Duodenal mucosa (tissue), 2 donors: ENCODE measurements around the gene MC1R.
"Not testable (repeated sequence)": the region's sequence is repeated elsewhere in the genome, so short reads cannot be mapped to it uniquely, and the experiment has no call there.

Source experiments
- H3K27ac ChIP-seq: one replicate; pipeline ENCODE4 v1.7.0; 2013; ENCODE audit warnings: low read depth, low read length
- H3K27me3 ChIP-seq, 2 donors: one replicate each; pipeline ENCODE4 v1.7.0; 2013; ENCODE audit warnings: low read length in 2 of 2, control low read depth in 1 of 2; ENCODE audit not compliant: insufficient read depth in 2 of 2, control insufficient read depth in 1 of 2
- H3K36me3 ChIP-seq, 2 donors: one replicate each; pipeline ENCODE4 v1.7.0; 2013; ENCODE audit warnings: low read length in 2 of 2, control low read depth in 1 of 2; ENCODE audit not compliant: insufficient read depth in 2 of 2, control insufficient read depth in 1 of 2
- H3K4me1 ChIP-seq, 2 donors: one replicate each; pipeline ENCODE4 v1.7.0; 2013; ENCODE audit warnings: low read length in 2 of 2, control low read depth in 1 of 2; ENCODE audit not compliant: insufficient read depth in 2 of 2, control insufficient read depth in 1 of 2
- H3K4me3 ChIP-seq, 2 donors: one replicate each; pipeline ENCODE4 v1.7.0; 2013; ENCODE audit warnings: low read length in 2 of 2, low read depth in 1 of 2
- H3K9ac ChIP-seq, 2 donors: one replicate each; pipeline ENCODE4 v1.7.0; 2013; ENCODE audit warnings: low read length in 2 of 2, low read depth in 1 of 2
- H3K9me3 ChIP-seq, 2 donors: one replicate each; pipeline ENCODE4 v1.7.0; 2013; ENCODE audit warnings: low read length in 2 of 2, control low read depth in 1 of 2; ENCODE audit not compliant: control insufficient read depth in 1 of 2

Gene MC1R

DNA sequence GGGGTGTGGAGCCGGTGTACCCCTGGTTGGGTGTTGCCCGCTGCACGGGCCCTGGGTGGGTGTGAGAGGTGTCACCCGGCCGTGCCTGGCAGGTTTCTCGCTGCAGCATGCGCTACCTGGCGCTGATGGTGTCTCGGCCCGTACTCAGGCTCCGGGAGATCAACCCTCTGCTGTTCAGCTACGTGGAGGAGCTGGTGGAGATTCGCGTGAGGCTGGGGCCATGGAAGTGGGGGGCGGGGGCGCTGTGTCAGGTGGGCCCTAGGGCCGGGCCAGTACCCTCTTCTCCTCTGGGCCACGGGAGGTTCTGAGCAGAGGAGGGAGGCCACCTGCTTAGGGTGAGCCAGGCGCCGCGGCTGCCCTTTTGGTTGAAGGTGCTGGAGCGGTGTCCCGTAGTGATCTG is 43.3 kb downstream of the MC1R start:
- no peak overlapping the region for H3K27ac ChIP-seq
- H3K9ac ChIP-seq: no peak overlapping the region
- no peak overlapping the region for H3K4me3 ChIP-seq
- no peaks in the 10 kb centered on the region for H3K27me3 ChIP-seq
- peaks cover 4 to 42% of the 10 kb centered on the region in 2 donors for H3K36me3 ChIP-seq
- no peaks in the 10 kb centered on the region for H3K4me1 ChIP-seq
- no peaks in the 10 kb centered on the region for H3K9me3 ChIP-seq

- H3K9ac ChIP-seq: no peak overlapping the region
- H3K9me3 ChIP-seq: no peaks in the 10 kb centered on the region
- H3K4me1 ChIP-seq: no peaks in the 10 kb centered on the region
- no peaks in the 10 kb centered on the region for H3K27me3 ChIP-seq
- H3K27ac ChIP-seq: no peak overlapping the region
- H3K36me3 ChIP-seq: peaks cover under 1 to 41% of the 10 kb centered on the region in 2 donors
- no peak overlapping the region for H3K4me3 ChIP-seq
Observed at GRCh38 chr16:89962754-89963498, 44.3 kb downstream of the MC1R start.

DNA sequence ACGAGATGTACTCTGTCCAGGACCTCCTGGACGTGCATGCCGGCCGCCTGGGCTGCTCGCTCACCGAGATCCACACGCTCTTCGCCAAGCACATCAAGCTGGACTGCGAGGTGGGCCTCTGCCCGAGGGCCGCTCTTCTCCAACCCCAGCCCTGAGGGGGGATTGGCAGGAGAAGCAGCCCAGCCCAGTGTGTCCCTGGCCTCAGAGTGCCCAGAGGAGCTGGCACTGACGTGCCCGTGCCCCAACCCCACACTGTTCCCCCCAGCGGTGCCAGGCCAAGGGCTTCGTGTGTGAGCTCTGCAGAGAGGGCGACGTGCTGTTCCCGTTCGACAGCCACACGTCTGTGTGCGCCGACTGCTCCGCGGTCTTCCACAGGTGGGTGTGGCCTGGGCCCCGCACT is 45.5 kb downstream of the MC1R start:
- Histone ChIP-seq H3K27me3 (no peaks in the 10 kb centered on the region), H3K27ac (no peak overlapping the region), H3K4me1 (no peaks in the 10 kb centered on the region), H3K4me3 (no peak overlapping the region), H3K9me3 (no peaks in the 10 kb centered on the region), H3K9ac (no peak overlapping the region), H3K36me3 (peaks cover 0 to 30% of the 10 kb centered on the region in 2 donors)

DNA sequence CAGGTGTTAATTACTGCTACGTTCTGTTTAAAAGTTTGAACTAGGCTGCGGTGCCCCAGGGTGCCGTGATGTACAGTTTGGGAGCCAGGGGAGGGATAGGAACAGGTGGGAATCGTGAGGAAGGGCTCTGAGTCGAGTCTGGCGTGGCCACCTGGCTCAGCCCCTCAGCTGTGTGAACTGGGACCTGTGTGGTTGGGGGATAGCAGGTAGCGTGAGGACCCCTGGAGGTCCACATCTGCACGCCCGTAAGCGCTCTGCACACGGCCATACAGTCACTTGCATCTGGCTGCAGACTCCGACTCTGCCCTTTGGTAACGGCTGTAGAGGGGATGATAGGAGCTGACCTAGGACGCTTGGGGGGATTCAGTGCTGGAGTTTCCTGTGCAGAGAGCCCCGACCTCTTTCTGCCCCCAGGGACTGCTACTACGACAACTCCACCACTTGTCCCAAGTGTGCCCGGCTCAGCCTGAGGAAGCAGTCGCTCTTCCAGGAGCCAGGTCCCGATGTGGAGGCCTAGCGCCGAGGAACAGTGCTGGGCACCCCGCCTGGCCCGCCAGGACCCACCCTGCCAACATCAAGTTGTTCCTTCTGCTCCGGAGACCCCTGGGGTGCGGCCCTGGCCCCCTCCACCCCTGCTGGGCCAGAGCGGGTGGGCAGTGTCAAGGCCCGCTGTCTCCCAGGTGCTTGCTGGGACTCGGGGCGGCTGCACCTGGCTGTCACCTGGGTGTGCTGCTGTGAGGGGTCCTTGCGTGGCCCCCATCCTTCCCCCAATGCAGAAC is 47.0 kb downstream of the MC1R start:
- Histone ChIP-seq H3K9ac (no peak overlapping the region), H3K4me3 (no peak overlapping the region), H3K36me3 (peaks cover 0 to 29% of the 10 kb centered on the region in 2 donors), H3K27me3 (no peaks in the 10 kb centered on the region), H3K9me3 (no peaks in the 10 kb centered on the region), H3K27ac (no peak overlapping the region), H3K4me1 (no peaks in the 10 kb centered on the region)

- H3K27me3 ChIP-seq: no peaks in the 10 kb centered on the region
- H3K4me1 ChIP-seq: peaks cover 9 to 10% of the 10 kb centered on the region in 2 donors
- no peaks in the 10 kb centered on the region for H3K9me3 ChIP-seq
- H3K36me3 ChIP-seq: peaks cover 0 to 20% of the 10 kb centered on the region in 2 donors
- no peak overlapping the region for H3K9ac ChIP-seq
- H3K4me3 ChIP-seq: no peak overlapping the region
- no peak overlapping the region for H3K27ac ChIP-seq
Observed at GRCh38 chr16:89966756-89967155, 48.1 kb downstream of the MC1R start.

DNA sequence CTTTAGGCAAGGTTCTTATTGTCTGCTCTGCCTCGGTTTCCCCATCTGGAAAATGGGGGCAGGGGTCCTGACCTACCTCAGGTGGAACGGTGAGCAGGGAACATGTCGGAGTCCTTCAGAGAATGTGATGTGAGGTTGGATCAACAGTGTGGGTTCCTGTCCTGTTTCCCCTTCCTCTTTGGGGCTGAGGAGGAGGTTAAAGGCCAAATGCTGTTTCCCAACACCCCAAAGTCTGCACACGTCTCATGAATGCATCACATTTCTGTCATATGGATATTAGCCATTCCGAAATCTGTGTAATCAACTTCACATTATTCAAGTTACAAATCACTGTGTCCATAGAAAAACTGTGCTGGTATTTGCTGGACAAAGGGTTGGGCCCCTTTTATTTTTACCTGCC is 48.8 kb downstream of the MC1R start:
- H3K9ac ChIP-seq: not testable (repeated sequence)

GRCh38 chr16:89968074-89968473 is 49.4 kb downstream of the MC1R start:
- not testable (repeated sequence) for H3K27ac ChIP-seq, H3K27me3 ChIP-seq, H3K9ac ChIP-seq, H3K9me3 ChIP-seq, H3K4me3 ChIP-seq
- Histone ChIP-seq H3K36me3 (peaks cover 0 to 13% of the 10 kb centered on the region in 2 donors), H3K4me1 (peaks cover 14% of the 10 kb centered on the region in 2 donors)

More for the DNA sequence above, 48.8 kb downstream of the MC1R start:
- Histone ChIP-seq H3K4me1 (peaks cover 13 to 14% of the 10 kb centered on the region in 2 donors), H3K36me3 (peaks cover 0 to 16% of the 10 kb centered on the region in 2 donors)
- not testable (repeated sequence) for H3K27me3 ChIP-seq, H3K4me3 ChIP-seq, H3K27ac ChIP-seq, H3K9me3 ChIP-seq

- Histone ChIP-seq H3K36me3 (peaks cover 0 to 9% of the 10 kb centered on the region in 2 donors), H3K4me1 (peaks cover 27% of the 10 kb centered on the region in 2 donors), H3K27me3 (no peaks in the 10 kb centered on the region), H3K4me3 (no peak overlapping the region), H3K27ac (no peak overlapping the region), H3K9me3 (no peaks in the 10 kb centered on the region), H3K9ac (no peak overlapping the region)
Observed at GRCh38 chr16:89969741-89970410, 51.2 kb downstream of the MC1R start.
